ENCODE measurements around the gene SASH1.

The SASH1 gene

GRCh38 chr6:148532698-148533097 lies 190.1 kb downstream of the SASH1 start:
- Histone ChIP-seq H3K9me2 (ENCODE audit: low read depth, low read length) (no peaks in the 10 kb centered on the region), H3F3A (ENCODE audit: insufficient read depth, low read length) (no peaks in the 10 kb centered on the region), H3K79me2 (ENCODE audit: insufficient read depth, low read length) (no peaks in the 10 kb centered on the region), H3K4me1 (ENCODE audit: insufficient read depth, low read length, severe bottlenecking) (no peaks in the 10 kb centered on the region), H3K36me3 (ENCODE audit: insufficient read depth, low read length) (no peaks in the 10 kb centered on the region), H3K4me3 (ENCODE audit: low read depth, low read length, poor library complexity, severe bottlenecking) (no peak overlapping the region), H3K27me3 (ENCODE audit: insufficient read depth, low read length) (peaks cover 4% of the 10 kb centered on the region; the same call in 1 of the 2 replicates), H2AFZ (ENCODE audit: low read length) (no peak overlapping the region), H3K9me3 (ENCODE audit: low read length) (no peaks in the 10 kb centered on the region), H4K20me1 (ENCODE audit: insufficient read depth, low read length) (no peaks in the 10 kb centered on the region), H3K27ac (ENCODE audit: low read depth, low read length, poor library complexity, severe bottlenecking) (no peak overlapping the region), H3K4me2 (ENCODE audit: low read length) (no peak overlapping the region), H3K9ac (ENCODE audit: low read length) (no peak overlapping the region)
- TF ChIP-seq EZH2 (IDR thresholded peaks at IDR 0.05; ENCODE audit: borderline replicate concordance, low read length) (no peak), CTCF (IDR thresholded peaks at IDR 0.05; ENCODE audit: low read length) (no peak)

- H3K9me3 ChIP-seq (ENCODE audit: low read length): no peaks in the 10 kb centered on the region
- no peak overlapping the region for H3K27ac ChIP-seq (ENCODE audit: low read depth, low read length, poor library complexity, severe bottlenecking)
- TF ChIP-seq EZH2 (IDR thresholded peaks at IDR 0.05; ENCODE audit: borderline replicate concordance, low read length): no peak
- TF ChIP-seq CTCF (IDR thresholded peaks at IDR 0.05; ENCODE audit: low read length): no peak; the same call in 1 of the 2 replicates
- H3K4me3 ChIP-seq (ENCODE audit: low read depth, low read length, poor library complexity, severe bottlenecking): no peak overlapping the region
- H3K4me2 ChIP-seq (ENCODE audit: low read length): no peak overlapping the region
- H3F3A ChIP-seq (ENCODE audit: insufficient read depth, low read length): no peaks in the 10 kb centered on the region
- H4K20me1 ChIP-seq (ENCODE audit: insufficient read depth, low read length): no peaks in the 10 kb centered on the region
- no peaks in the 10 kb centered on the region for H3K79me2 ChIP-seq (ENCODE audit: insufficient read depth, low read length)
- no peaks in the 10 kb centered on the region for H3K4me1 ChIP-seq (ENCODE audit: insufficient read depth, low read length, severe bottlenecking)
- H3K36me3 ChIP-seq (ENCODE audit: insufficient read depth, low read length): no peaks in the 10 kb centered on the region
- peaks cover 4% of the 10 kb centered on the region; the same call in 1 of the 2 replicates for H3K27me3 ChIP-seq (ENCODE audit: insufficient read depth, low read length)
- no peak overlapping the region for H2AFZ ChIP-seq (ENCODE audit: low read length)
- no peak overlapping the region for H3K9ac ChIP-seq (ENCODE audit: low read length)
- H3K9me2 ChIP-seq (ENCODE audit: low read depth, low read length): no peaks in the 10 kb centered on the region
These were observed 190.9 kb downstream of the SASH1 start for GRCh38 chr6:148533309-148534107.

- Histone ChIP-seq H3K4me1 (ENCODE audit: insufficient read depth, low read length, severe bottlenecking) (no peaks in the 10 kb centered on the region), H3K4me2 (ENCODE audit: low read length) (no peak overlapping the region), H3K4me3 (ENCODE audit: low read depth, low read length, poor library complexity, severe bottlenecking) (no peak overlapping the region), H3K9ac (ENCODE audit: low read length) (no peak overlapping the region), H3K9me3 (ENCODE audit: low read length) (no peaks in the 10 kb centered on the region), H3K36me3 (ENCODE audit: insufficient read depth, low read length) (no peaks in the 10 kb centered on the region), H3F3A (ENCODE audit: insufficient read depth, low read length) (no peaks in the 10 kb centered on the region), H3K27me3 (ENCODE audit: insufficient read depth, low read length) (peaks cover 4% of the 10 kb centered on the region; the same call in 1 of the 2 replicates), H3K9me2 (ENCODE audit: low read depth, low read length) (no peaks in the 10 kb centered on the region), H4K20me1 (ENCODE audit: insufficient read depth, low read length) (no peaks in the 10 kb centered on the region), H3K79me2 (ENCODE audit: insufficient read depth, low read length) (no peaks in the 10 kb centered on the region), H3K27ac (ENCODE audit: low read depth, low read length, poor library complexity, severe bottlenecking) (no peak overlapping the region), H2AFZ (ENCODE audit: low read length) (no peak overlapping the region)
- no peak for TF ChIP-seq CTCF (IDR thresholded peaks at IDR 0.05; ENCODE audit: low read length)
- no peak for TF ChIP-seq EZH2 (IDR thresholded peaks at IDR 0.05; ENCODE audit: borderline replicate concordance, low read length)
These were observed 192.2 kb downstream of the SASH1 start for GRCh38 chr6:148534871-148535270.
